Glutamatergic neuron (in vitro differentiated cells): ENCODE data around the gene NFKBIB. TPM values are rescaled to one million over a fixed set of nuclear protein-coding genes. Genes with fewer than 3 reads are reported as not detected.
A peak's percentile ranks its signal among the peaks of the same experiment; 100 is the strongest.

Experiments used
- DNase-seq: peaks from one replicate; pipeline ENCODE4 v3.0.0; 2022
- H3K27ac Mint-ChIP-seq: one replicate; pipeline ENCODE4 v1.8.0; 2020; ENCODE audit warnings: mild to moderate bottlenecking, mixed read lengths, inconsistent platforms; ENCODE audit not compliant: unreplicated experiment
- H3K27me3 Mint-ChIP-seq: one replicate; pipeline ENCODE4 v1.8.0; 2020; ENCODE audit warnings: mild to moderate bottlenecking, moderate library complexity, mixed read lengths, inconsistent platforms; ENCODE audit not compliant: unreplicated experiment
- H3K36me3 Mint-ChIP-seq: one replicate; pipeline ENCODE4 v1.8.0; 2020; ENCODE audit warnings: mild to moderate bottlenecking, mixed read lengths, inconsistent platforms; ENCODE audit not compliant: unreplicated experiment
- H3K4me1 Mint-ChIP-seq: one replicate; pipeline ENCODE4 v1.8.0; 2020; ENCODE audit warnings: mild to moderate bottlenecking, low read depth, mixed read lengths, inconsistent platforms; ENCODE audit not compliant: unreplicated experiment
- H3K4me3 Mint-ChIP-seq: one replicate; pipeline ENCODE4 v1.8.0; 2020; ENCODE audit warnings: mild to moderate bottlenecking, mixed read lengths, inconsistent platforms; ENCODE audit not compliant: unreplicated experiment
- H3K9me3 Mint-ChIP-seq: one replicate; pipeline ENCODE4 v1.8.0; 2020; ENCODE audit warnings: mild to moderate bottlenecking, moderate library complexity, mixed read lengths, inconsistent platforms; ENCODE audit not compliant: unreplicated experiment
- total RNA-seq: library from RNA; stranded (reverse); fragmentation: NEBNext Ultra II Directional; extraction: Animal tissue kit (Norgen Biotek cat#: 25700); gene quantifications from one replicate; pipeline ENCODE4 v1.2.1, GENCODE V29; 2021; ENCODE audit not compliant: unreplicated experiment
- TF ChIP-seq, protein P1 (sequence below): fragments of 200-600 bp; sonication (generic); IDR thresholded peaks from one replicate; pipeline ENCODE4 v1.5.0; 2021; ENCODE audit not compliant: partially characterized antibody, unreplicated experiment

NFKBIB gene
- total RNA-seq, 1 donor from 2014 or later = 12.8 TPM

DNA sequence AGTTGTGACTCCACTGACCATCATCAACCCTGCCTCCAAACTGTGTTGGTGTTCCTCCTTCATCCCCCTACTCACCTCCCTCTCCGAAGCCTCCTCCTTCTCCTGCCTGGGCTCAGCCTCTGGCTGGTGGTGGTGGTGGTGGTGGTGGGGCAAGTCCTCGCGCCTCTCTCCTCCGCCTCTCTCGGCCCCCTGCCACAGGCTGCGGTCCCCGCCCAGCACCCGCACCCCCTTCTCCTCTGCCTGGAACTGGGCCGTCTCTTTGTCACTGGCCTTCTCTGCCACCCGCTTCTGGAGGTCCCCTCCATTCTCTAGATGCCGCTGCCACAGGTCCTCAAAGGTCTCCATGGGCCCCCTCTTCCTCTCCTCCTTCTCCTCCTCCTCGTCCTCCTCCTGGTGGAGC, 10.7 kb downstream of the NFKBIB start:
- H3K27me3 Mint-ChIP-seq = peaks cover 9% of the 10 kb centered on the region
- H3K27ac Mint-ChIP-seq = peak overlapping the region; percentile 33
- peak overlapping the region; percentile 34 for H3K4me3 Mint-ChIP-seq
- peaks cover 15% of the 10 kb centered on the region for H3K9me3 Mint-ChIP-seq
- peaks cover 8% of the 10 kb centered on the region for H3K4me1 Mint-ChIP-seq
- peaks cover 10% of the 10 kb centered on the region for H3K36me3 Mint-ChIP-seq
- TF ChIP-seq, protein P1, sequence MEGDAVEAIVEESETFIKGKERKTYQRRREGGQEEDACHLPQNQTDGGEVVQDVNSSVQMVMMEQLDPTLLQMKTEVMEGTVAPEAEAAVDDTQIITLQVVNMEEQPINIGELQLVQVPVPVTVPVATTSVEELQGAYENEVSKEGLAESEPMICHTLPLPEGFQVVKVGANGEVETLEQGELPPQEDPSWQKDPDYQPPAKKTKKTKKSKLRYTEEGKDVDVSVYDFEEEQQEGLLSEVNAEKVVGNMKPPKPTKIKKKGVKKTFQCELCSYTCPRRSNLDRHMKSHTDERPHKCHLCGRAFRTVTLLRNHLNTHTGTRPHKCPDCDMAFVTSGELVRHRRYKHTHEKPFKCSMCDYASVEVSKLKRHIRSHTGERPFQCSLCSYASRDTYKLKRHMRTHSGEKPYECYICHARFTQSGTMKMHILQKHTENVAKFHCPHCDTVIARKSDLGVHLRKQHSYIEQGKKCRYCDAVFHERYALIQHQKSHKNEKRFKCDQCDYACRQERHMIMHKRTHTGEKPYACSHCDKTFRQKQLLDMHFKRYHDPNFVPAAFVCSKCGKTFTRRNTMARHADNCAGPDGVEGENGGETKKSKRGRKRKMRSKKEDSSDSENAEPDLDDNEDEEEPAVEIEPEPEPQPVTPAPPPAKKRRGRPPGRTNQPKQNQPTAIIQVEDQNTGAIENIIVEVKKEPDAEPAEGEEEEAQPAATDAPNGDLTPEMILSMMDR = no peak
- DNase-seq = no peak

GRCh38 chr19:38911388-38912001, 11.7 kb downstream of the NFKBIB start:
- H3K27ac Mint-ChIP-seq = no peak overlapping the region
- H3K4me1 Mint-ChIP-seq = peaks cover 8% of the 10 kb centered on the region
- TF ChIP-seq, protein P1 = no peak
- no peak overlapping the region for H3K4me3 Mint-ChIP-seq
- H3K9me3 Mint-ChIP-seq = peaks cover 17% of the 10 kb centered on the region
- DNase-seq = no peak
- H3K27me3 Mint-ChIP-seq = peaks cover 9% of the 10 kb centered on the region
- peaks cover 10% of the 10 kb centered on the region for H3K36me3 Mint-ChIP-seq

DNA sequence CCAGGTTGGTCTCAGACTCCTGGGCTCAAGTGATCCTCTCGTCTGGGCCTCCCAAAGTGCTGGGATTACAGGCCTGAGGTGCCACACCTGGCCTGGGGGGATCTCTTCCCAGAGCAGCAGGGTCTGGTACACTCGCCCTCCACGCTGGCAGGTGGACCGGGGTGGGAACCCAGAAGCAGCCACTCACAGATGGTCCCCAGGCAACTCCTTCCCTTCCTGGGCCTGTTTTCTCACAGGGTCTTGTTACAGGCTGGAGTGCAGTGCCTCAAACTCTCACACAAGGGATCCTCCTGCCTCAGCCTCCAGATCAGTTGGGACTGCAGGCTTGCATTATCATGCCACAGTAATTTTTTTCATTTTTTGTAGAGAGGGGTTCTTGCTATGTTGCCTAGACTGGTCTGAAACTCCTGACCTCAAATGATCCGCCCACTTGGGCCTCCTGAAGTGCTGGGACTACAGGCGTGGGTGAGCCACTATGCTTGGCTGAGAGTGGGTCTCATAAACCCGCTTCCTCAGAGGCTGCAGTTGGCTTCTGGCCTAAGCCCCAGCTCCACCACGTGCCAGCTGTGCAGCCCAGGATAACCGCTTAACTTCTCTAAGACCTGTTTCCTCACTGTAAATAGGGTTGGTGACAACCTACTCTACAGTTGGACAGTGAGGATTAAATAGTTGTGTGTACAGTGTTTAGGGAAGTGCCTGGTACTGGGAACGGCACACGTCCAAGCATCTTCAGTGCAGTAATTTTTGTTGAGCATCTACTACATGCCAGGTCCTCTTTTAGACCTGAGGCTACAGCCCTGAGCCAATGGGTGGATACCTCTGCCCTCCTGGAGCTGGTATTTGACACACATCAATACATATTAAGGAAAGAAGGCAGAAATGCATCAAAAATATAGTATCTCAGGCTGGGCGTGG, 13.1 kb downstream of the NFKBIB start:
- Mint-ChIP-seq H3K27me3 (peaks cover 9% of the 10 kb centered on the region), H3K4me1 (peaks cover 8% of the 10 kb centered on the region), H3K9me3 (peaks cover 15% of the 10 kb centered on the region), H3K4me3 (peak overlapping the region; percentile 11), H3K27ac (peak overlapping the region; percentile 94), H3K36me3 (peaks cover 5% of the 10 kb centered on the region)
- no peak for DNase-seq
- TF ChIP-seq, protein P1 = no peak

- Mint-ChIP-seq H3K36me3 (peaks cover 5% of the 10 kb centered on the region), H3K4me3 (peak overlapping the region; percentile 26), H3K4me1 (peaks cover 8% of the 10 kb centered on the region), H3K9me3 (peaks cover 13% of the 10 kb centered on the region), H3K27me3 (peaks cover 9% of the 10 kb centered on the region), H3K27ac (peak overlapping the region; percentile 80)
- TF ChIP-seq, protein P1 = no peak
- DNase-seq = no peak
These were observed 14.2 kb downstream of the NFKBIB start for GRCh38 chr19:38913958-38914357.
